DMS153 (cell line): ENCODE results near the gene SHROOM1.
"Not testable (repeated sequence)": the region's sequence is repeated elsewhere in the genome, so short reads cannot be mapped to it uniquely, and the experiment has no call there.

Experiments
- DNase-seq: peaks from one replicate; lab custom pipeline; 2025; lab: John Stamatoyannopoulos, UW

The SHROOM1 gene, protein sequence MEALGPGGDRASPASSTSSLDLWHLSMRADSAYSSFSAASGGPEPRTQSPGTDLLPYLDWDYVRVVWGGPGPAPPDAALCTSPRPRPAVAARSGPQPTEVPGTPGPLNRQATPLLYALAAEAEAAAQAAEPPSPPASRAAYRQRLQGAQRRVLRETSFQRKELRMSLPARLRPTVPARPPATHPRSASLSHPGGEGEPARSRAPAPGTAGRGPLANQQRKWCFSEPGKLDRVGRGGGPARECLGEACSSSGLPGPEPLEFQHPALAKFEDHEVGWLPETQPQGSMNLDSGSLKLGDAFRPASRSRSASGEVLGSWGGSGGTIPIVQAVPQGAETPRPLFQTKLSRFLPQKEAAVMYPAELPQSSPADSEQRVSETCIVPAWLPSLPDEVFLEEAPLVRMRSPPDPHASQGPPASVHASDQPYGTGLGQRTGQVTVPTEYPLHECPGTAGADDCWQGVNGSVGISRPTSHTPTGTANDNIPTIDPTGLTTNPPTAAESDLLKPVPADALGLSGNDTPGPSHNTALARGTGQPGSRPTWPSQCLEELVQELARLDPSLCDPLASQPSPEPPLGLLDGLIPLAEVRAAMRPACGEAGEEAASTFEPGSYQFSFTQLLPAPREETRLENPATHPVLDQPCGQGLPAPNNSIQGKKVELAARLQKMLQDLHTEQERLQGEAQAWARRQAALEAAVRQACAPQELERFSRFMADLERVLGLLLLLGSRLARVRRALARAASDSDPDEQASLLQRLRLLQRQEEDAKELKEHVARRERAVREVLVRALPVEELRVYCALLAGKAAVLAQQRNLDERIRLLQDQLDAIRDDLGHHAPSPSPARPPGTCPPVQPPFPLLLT

DNA sequence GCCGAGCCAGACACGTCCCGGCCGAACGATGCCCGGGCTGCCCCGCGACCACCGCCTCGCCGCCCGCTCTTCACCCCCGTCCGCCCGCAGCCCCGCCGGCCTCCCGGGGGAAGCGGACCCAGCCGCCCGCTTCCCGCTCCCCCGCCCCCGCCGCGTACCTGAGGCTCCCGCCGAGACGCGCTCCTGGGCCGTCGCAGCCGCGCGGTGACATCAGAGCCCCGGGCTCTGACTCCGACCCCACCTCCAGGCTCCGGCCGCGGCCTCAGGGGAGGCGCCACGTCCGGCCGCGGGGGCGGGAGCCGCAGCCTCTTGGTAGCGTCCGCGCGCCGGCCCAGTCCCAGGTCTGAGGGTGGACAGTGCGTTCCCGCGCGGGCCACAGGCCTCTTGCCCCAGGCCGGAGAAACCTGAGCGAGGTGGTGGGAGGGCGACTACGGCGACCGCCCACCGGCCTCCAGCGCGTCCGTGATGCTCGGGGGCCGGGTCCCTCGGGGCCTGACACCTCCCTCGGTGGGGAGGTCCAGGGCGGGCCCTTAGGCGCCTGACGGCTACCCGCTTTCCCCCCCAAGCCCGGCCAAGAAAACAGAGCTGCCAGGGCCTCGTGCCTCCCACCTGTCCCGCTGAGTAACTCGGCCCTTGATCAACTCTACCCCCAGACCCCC lies at the start of gene SHROOM1:
TSS of gene SHROOM1 (minus strand) at position 212 of the 659 bp plus-strand sequence. CDS start 4,507 bp downstream, outside the sequence.
- no peak for DNase-seq

DNA sequence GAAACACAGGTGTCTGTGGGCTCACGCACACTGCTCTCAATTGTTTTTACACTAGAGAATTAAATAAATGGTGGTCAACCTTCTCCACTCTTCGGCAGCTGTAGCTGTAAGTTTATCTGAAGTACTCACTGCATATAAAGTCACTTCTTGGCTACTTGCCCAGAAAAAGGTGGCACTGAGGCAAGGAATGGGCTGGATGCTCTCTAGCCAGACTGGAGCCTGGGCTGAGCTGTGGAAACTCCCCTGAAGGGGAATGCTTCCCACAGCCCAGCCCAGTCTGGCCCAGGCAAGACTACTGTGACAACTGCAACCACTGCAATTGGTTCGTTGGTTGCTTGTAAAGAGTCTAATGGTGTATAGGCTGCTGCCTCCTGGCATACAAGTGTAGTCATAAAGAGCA lies 47.5 kb upstream of the SHROOM1 start:
- no peak for DNase-seq

DNA sequence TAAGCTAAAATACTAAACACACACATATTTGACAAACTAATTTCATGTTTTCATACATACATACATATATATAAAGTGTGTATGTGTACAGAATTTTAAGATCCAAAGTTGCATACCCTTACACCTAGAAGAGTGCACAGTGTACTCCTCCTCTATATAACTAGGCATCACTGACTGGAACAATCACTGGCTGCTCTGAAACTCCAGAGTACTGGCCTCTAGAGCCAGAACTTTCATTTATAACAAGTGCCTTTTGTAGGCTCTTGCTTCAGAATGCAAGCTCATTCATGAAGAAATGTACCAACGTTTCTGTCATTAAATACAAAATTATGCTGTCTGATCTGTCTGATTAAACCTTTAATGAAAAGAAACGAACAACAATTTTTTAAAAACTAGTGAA lies 47.0 kb upstream of the SHROOM1 start:
- DNase-seq = no peak

DNA sequence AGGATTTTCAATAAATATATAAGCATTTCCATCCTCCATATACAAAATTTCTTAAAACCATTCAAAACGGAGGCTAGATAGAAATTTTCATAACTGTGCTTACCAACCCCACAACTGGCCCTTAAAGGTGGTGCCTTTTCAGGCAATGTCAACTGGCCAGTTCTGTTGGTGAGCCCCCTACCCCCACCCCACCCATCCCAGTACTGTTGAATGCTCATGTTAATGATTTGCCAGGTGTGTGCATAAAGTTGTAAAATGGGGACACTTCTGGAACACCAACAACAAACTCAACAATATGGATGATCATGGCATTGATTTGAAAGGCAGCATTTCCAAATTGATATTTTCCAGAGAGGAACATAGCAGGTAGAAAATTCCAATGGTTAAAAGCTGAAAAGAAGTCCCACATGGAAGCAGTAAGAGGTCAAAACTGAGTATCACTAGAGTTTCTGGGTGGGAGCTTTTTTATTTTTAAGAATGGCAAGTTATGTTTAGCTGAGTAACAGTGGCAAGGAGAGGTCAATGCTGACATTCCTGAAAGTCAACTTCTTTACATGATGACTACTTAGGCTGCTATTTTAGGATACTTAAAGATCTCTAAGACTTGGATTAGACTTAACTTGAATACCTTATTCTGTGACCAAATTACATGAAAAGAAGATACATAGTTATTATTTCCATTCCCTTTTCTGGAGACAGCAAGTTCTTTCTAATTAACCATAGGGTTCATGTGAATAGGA lies 45.7 kb upstream of the SHROOM1 start:
- DNase-seq = no peak

DNA sequence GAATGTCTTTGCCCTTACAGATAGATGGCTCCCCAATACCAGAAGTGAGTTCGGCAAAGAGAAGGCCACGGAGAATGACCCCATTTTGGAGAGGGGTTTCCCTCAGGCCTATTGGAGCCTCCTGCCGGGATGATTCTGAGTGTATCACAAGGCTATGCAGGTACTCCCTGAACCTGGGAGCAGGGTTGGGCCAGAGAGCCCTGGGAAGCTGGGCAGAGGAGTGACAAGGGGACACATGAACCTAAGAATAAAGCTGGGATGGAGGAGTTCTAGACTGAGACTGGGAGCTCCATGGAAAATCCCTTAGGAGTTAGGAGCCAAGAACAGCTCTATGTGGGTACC lies 43.5 kb upstream of the SHROOM1 start:
- no peak for DNase-seq

DNA sequence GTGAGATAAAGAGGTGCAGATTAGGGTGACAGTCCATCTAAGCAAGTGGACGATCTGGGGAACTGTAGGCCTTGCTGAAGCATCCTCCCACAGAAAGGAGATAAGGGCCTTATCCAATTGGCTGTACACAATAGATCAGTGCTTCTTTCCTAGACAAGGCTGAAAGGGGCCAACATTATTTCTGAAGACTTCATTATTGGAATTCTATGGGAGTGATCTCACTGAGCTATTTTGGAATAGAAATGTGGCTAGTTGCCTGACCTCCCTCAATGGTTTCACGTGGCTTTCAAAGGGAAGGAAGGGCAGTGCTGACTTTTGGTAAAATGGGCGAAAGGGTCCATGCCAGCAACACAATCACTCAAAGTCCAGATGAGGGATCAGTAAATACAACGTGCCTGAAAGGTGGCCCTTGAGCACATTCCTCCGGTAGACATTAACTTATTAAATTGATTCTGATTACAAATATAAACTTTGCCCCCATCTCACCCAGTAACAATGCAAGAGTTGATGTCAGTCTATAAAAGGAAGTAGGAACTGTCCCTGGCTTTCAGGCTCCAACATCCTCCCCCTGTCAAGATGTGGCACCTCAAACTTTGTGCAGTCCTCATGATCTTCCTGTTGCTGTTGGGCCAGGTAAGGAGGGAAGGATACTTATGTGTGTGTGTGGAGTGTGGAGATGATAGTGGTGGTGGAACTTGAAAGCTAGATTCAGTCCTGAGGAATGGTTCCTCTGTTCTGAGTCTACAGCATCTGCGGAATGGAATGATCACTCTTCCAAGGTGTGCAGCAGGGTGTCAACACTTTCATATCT lies 42.9 kb upstream of the SHROOM1 start, which contains the start of gene LEAP2:
TSS of gene LEAP2 (plus strand) at position 550 of the 811 bp plus-strand sequence. CDS start at position 577, 27 bp downstream.
- DNase-seq = no peak

DNA sequence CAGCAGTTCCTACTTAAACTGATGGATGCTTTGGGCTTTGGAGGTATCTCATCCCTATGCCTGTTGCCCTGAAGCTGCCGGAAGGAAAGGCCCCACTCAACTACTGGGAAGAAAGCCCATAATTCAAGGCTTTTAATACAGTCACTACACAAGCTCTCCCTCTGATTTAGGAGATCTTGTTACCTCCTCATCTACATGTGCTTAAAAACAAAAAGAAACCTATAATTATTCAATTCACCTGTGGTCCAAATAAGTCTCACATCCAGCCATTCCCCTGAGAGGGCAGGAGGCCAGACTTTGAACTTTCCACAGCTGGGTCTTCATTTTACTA lies 42.3 kb upstream of the SHROOM1 start:
- DNase-seq = no peak

DNA sequence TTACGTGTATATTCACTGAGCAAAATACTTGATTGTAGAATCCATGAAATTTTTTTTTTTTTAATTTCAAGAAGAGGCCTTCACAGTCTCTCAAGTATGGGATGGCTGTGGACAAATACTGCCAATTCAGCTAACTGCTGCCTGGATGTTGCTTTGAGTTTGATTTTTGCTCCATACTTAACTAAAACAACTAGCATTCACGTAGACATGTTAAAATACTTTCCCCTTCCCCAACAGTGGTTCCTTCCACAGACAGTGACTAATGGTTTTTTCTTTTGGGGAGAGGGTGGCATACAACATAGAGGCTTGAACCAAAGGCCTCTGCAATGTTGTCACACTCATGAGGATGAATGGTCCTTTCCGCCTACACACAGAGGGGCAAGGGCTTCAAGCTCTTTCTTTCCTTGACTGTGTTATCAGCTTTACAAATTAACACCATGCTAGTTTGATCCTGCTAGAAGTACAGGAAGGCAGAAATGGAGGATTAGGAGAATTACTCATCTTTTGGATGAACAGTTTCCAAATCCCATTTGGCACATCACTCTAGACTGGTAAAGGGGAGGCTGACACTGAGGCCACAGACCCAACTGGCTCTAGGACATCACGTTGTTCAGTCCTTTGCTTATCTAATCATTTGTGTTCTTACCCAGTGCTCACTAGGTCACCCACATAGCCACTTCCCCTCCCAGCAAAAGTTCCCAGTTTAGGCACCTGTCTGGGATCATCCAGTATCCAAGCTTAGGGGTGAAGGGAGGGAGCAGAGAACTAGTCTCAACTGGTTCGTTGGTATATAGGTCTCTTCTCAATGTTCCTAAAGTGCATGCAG lies 41.2 kb upstream of the SHROOM1 start:
- no peak for DNase-seq

DNA sequence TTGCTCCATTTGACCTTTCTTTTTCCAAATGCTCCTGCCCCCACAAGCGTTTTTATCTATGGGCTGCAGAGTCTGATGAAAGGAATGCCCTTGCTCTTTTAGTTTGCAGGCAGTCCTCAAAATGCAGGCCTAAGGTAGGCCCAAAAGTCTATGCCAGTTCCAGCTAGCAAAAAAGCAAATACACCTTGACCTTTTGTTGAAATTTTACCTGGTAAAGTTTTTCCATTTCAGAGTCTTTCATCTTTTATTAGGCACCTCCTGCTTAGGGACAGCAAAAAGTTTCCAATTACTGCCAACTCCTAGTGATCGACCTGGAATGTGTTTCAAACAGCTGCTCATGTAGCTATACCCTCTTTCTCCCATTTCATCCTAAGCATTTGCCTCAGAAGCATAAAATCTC lies 40.4 kb upstream of the SHROOM1 start:
- no peak for DNase-seq

DNA sequence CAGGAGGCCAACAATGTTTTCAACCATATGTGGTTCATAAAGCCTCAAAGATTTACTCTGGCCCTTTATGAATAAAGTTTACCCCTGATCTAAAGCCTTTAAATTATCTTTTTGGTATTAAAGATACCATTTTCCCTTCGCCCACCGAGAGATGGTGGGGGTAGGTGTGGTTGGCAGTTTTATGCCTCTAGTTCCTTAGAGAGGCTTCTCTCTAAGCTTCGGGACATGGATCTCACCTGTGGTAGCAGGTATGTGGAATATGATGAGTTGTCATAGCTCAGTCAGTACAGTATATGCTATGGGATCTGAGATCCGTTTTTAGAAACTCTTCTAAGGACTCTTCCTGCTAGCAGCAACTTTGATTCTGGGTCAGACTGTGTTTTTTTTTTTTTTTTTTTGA lies 38.3 kb upstream of the SHROOM1 start:
- DNase-seq = no peak

DNA sequence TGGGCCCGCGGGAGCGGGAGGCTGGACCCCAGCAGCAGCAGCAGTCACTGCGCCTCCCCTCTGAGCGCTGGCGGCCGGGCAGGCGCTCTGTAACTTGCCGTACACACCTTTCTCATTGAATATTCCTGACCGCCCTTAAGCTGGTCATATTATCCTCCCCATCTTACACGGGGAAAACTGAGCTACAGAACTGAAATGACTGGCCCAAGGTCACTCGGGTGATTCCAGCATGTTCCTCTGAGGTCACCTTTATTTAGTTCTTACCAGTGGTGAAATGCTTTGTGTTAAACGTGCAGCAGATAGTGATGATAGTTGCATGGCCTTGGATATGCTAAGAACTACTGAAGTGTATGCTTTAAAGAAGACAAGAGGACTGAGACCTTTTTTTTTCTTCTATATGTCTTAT lies 36.6 kb upstream of the SHROOM1 start:
- no peak for DNase-seq

DNA sequence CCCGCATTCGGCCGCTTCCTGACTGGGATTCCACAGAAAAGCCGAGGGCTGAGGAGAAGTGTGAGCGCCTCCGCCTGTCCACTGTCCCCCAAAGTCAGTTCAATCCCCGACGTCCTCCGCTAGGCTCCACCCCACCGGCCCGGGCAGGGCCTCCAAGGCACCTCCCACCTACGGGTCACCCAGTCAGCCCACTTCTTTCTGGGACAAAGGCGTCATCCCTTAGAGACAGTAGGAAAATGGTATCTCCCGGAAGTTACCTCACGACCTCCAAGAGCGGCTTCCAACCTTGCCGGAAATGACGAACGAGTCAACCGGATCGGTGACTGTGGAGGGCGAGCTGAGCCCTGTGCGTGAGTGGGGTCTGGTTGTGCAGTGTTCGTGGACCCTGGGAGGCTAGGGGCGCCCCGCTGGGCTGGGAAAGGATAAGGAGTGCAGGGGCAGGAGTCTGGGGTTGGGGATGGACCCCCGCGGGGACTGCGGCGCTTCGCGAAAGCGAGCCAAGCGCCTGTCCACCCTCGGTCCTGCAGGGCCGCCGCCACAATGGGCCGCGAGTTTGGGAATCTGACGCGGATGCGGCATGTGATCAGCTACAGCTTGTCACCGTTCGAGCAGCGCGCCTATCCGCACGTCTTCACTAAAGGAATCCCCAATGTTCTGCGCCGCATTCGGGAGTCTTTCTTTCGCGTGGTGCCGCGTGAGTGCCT lies 36.0 kb upstream of the SHROOM1 start, which contains the start of the genes GDF9 and UQCRQ:
TSS of gene GDF9 (minus strand) at position 128 of the 704 bp plus-strand sequence. CDS start 1,936 bp downstream, outside the sequence.
TSS of gene UQCRQ (plus strand) at position 301 of the 704 bp plus-strand sequence. CDS start at position 541, 240 bp downstream.
- peak; percentile 94 for DNase-seq

DNA sequence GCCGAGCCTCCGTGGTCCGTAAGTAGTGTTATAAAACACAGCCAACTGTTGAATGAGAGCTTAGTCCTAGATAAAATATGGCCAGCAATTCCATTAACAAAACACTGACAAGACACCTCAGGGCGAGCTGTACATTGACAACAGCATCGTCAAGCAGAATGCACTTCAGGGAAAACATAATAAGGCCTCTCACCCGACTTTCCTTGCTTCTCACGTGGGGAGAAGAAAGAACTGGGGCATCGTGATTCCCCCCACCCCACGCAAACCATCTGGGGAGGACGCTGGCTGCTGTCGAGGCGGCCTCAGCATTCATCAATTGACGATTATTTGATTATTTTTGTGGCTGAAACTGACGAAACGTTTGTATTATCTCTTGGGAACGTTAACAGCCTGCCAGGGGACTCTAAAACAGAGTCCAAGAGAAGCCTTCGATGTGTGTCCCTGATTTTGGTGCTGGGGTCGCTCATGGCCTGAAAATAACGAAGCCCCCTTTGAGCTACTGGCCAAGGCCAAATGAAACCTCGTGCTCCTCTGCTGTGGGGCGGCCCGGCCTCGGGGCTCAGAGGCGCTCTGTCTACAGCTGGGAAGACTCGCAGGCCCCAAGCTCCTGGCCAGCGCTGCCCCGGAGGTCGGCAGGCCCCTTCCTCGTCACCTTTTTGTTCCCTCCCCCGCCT lies 35.4 kb upstream of the SHROOM1 start:
- DNase-seq = no peak

DNA sequence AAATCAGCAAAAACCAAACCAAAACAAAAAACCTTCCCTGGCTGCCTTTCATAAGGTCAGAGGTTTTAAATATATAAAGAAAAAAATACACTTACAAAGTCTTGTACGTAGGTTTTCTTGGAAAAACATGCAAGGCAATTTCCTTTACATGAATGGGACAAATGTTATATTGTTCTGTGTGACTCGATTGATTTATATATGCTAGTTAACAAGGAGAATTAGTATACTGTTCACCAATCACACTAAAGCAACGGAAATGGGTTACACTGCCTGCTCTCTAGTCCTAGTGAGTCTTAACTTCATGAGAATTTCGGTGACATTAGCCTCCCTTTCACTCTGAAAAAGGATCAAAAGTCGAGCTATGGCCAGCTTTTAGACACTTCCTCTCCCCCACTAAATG lies 30.3 kb upstream of the SHROOM1 start:
- no peak for DNase-seq

DNA sequence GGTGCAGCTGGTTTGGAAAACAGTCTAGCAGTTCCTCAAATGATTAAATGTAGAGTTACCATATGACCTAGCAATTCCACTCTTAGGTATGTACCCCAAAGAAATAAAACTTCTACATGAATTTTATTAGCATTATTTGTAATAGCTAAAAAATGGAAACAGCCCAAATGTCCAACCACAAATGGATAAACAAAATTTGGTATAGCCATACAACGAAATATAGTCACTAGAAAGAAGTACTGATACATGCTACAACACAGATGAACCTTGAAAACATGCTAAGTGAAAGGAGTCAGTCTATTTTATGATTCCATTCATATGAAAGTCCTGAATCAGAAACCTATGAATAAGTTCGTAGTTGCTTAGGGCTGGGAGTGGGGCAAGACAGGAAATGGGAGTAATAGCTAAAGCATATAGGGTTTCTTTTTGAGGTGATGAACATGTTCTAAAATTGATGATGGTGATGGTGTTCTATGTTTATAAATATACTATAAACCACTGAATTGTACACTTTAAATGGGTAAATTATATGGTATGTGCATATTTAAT lies 29.5 kb upstream of the SHROOM1 start:
- no peak for DNase-seq

DNA sequence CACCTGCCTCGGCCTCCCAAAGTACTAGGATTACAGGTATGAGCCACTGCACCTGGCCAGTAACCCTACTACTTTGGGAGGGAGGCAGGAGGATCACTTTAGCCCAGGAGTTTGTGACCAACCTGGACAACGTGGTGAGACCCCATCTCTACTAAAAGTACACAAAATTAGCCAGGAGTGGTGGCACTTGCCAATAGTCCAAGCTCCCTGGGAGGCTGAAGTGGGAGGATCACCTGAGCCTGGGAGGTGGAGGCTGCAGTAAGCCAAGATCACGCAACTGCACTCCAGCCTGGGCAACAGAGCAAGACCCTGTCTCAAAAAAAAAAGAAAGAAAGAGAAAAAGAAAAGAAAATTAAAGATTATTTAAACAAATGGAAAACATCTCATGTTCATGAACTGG lies 25.6 kb upstream of the SHROOM1 start:
- DNase-seq = no peak

DNA sequence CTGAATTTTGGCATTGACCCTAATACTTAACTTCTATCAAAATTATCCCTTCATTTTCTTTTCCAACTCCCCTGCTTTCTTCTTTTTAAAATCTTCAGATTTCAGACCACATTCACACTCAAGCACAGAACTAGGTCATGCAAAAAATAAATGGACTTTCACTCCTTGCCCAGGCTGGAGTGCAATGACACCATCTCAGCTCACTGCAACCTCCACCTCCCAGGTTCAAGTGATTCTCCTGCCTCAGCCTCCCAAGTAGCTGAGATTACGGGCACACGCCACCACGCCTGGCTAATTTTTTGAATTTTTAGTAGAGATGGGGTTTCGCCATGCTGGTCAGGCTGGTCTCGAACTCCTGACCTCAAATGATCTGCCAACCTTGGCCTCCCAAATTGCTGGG lies 24.5 kb upstream of the SHROOM1 start:
- not testable (repeated sequence) for DNase-seq

DNA sequence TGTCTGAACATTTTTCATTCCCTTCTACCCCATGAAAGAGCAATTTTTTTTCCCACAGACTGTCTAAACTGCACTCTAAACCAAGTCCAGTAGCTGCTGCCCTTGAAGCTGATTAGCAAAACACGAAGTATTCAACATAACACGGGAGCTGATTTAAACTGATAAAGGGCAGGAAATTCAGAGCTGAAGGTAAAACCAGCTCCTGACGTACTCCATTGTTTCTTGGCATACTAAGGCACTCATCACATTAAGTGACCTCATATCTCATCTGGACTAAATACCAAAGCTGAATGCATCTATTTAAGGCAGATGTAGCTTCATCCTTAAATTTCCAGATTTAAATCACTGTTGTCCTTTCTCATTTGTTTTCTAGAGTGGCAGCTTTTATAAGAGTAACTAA lies 23.9 kb upstream of the SHROOM1 start:
- DNase-seq = no peak
